NCI-H526 treated with DMSO at 0.1 percent for 48 hours (cell line): ENCODE measurements around the gene GALNT15.
A peak's percentile ranks its signal among the peaks of the same experiment; 100 is the strongest.

Source experiments
- DNase-seq: peaks from one replicate; lab custom pipeline; 2025; lab: John Stamatoyannopoulos, UW

The GALNT15 gene

GRCh38 chr3:16253601-16254000 is 79.1 kb downstream of the GALNT15 start:
- DNase-seq: no peak

- no peak for DNase-seq
Measured at GRCh38 chr3:16254916-16255315, 80.4 kb downstream of the GALNT15 start.

- no peak for DNase-seq
Measured at GRCh38 chr3:16255326-16255725, 80.8 kb downstream of the GALNT15 start.

GRCh38 chr3:16255726-16256125 is 81.2 kb downstream of the GALNT15 start:
- DNase-seq: no peak

- no peak for DNase-seq
Measured at GRCh38 chr3:16257309-16257708, 82.8 kb downstream of the GALNT15 start.

- no peak for DNase-seq
Measured at GRCh38 chr3:16258177-16258576, 83.7 kb downstream of the GALNT15 start.

GRCh38 chr3:16258866-16259265 is 84.4 kb downstream of the GALNT15 start:
- DNase-seq: no peak

GRCh38 chr3:16260046-16260445 is 85.6 kb downstream of the GALNT15 start:
- DNase-seq: no peak

GRCh38 chr3:16262174-16262573 is 87.7 kb downstream of the GALNT15 start:
- DNase-seq: no peak

GRCh38 chr3:16264174-16264707 is 89.8 kb downstream of the GALNT15 start:
- DNase-seq: no peak

GRCh38 chr3:16264708-16265454 is 90.4 kb downstream of the GALNT15 start, which contains the start of the genes DPH3 and OXNAD1:
Gene DPH3, minus strand, starts transcription at chr3:16264943. Its CDS starts 67 bp downstream, at chr3:16264876.
Gene OXNAD1, plus strand, starts transcription at chr3:16265212. Its CDS starts 5,741 bp downstream, at chr3:16270953.
- DNase-seq: peak; percentile 96

- no peak for DNase-seq
Measured at GRCh38 chr3:16265455-16265786, 90.9 kb downstream of the GALNT15 start.

GRCh38 chr3:16266714-16267113 is 92.2 kb downstream of the GALNT15 start:
- DNase-seq: no peak

- no peak for DNase-seq
Measured at GRCh38 chr3:16270855-16271254, 96.4 kb downstream of the GALNT15 start.

- DNase-seq: no peak
Measured at GRCh38 chr3:16272588-16272987, 98.1 kb downstream of the GALNT15 start.

GRCh38 chr3:16273867-16274266 is 99.4 kb downstream of the GALNT15 start:
- no peak for DNase-seq

- DNase-seq: no peak
Measured at GRCh38 chr3:16277471-16277870, 103.0 kb downstream of the GALNT15 start.

GRCh38 chr3:16279010-16279801 is 104.7 kb downstream of the GALNT15 start:
- DNase-seq: no peak

GRCh38 chr3:16280671-16281070 is 106.2 kb downstream of the GALNT15 start:
- no peak for DNase-seq
